Measurements from ENCODE around the gene FOXK1. TPM values are rescaled to one million over a fixed set of nuclear protein-coding genes. Genes with fewer than 3 reads are reported as not detected.

FOXK1 gene
- total RNA-seq, 2 donors from 2014 or later, result 29.6 to 30.8 TPM

DNA sequence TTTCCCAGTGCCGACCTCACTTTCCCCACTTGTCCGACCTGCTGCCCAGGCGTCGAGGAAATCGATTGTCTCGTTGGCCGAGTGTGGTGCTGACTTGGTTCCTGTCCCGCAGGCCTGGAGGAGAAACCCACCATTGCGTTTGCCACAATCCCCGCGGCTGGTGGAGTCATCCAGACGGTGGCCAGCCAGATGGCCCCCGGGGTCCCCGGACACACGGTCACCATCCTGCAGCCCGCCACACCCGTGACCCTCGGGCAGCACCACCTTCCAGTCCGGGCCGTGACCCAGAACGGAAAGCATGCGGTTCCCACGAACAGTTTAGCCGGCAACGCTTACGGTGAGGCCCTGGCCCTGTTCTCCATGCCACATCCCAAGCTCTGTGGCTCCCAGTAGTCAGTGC lies 78.9 kb downstream of the FOXK1 start:
- Histone ChIP-seq H3K27me3 (no peaks in the 10 kb centered on the region), H3K9me3 (no peaks in the 10 kb centered on the region), H3K27ac (no peak overlapping the region), H3K36me3 (peaks cover 8% of the 10 kb centered on the region), H3K9ac (ENCODE audit: low read depth in 2 of 2, low read length in 2 of 2) (no peak overlapping the region), H3K4me3 (no peak overlapping the region), H3K4me1 (no peaks in the 10 kb centered on the region)
- no peak for DNase-seq
- intact Hi-C loops (cut with DNase I), result no loop called here
- TF ChIP-seq, protein P1, sequence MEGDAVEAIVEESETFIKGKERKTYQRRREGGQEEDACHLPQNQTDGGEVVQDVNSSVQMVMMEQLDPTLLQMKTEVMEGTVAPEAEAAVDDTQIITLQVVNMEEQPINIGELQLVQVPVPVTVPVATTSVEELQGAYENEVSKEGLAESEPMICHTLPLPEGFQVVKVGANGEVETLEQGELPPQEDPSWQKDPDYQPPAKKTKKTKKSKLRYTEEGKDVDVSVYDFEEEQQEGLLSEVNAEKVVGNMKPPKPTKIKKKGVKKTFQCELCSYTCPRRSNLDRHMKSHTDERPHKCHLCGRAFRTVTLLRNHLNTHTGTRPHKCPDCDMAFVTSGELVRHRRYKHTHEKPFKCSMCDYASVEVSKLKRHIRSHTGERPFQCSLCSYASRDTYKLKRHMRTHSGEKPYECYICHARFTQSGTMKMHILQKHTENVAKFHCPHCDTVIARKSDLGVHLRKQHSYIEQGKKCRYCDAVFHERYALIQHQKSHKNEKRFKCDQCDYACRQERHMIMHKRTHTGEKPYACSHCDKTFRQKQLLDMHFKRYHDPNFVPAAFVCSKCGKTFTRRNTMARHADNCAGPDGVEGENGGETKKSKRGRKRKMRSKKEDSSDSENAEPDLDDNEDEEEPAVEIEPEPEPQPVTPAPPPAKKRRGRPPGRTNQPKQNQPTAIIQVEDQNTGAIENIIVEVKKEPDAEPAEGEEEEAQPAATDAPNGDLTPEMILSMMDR (IDR thresholded peaks at IDR 0.05), result no peak

DNA sequence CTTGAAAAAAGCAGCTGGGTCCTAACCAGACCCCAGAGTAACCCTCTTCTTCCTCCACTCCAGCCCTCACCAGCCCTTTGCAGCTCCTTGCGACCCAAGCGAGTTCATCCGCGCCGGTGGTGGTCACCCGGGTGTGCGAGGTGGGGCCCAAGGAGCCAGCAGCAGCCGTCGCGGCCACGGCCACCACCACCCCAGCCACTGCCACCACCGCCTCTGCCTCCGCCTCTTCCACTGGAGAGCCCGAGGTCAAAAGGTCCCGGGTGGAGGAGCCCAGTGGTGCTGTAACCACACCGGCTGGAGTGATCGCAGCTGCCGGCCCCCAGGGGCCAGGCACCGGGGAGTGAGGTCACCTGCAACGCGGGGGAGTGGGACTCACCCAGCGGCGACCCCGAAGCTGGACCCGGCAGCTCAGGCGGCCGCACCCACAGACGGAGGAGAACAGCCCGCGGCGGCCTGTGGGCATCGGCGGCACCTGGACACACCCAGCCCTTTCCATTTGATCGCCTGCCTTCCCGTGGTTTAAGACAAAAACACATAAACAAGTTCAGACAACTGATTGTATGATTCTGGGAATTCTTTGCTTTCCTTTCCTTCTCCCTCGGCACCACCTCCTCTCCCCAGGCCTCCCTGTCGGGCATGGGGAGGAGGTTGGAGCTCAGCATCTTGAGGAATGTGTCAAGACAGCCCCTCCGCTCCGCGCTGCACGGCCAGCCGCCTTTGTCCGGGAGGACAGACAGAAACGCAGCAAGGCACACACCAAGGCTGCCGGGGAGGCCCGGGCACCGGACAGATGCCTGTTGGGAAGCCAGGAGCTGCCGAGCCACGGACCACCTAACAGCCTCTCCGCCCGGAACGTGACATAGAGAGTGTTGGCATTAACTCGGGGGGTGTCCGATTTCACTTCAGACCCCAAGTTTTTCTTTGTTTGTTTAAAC lies 80.3 kb downstream of the FOXK1 start:
- H3K9me3 ChIP-seq, result no peaks in the 10 kb centered on the region
- DNase-seq, result no peak
- H3K4me3 ChIP-seq, result no peak overlapping the region
- no peak overlapping the region for H3K27ac ChIP-seq
- TF ChIP-seq, protein P1 (IDR thresholded peaks at IDR 0.05), result no peak
- H3K36me3 ChIP-seq, result peaks cover 5% of the 10 kb centered on the region
- H3K9ac ChIP-seq (ENCODE audit: low read depth in 2 of 2, low read length in 2 of 2), result no peak overlapping the region
- no peaks in the 10 kb centered on the region for H3K27me3 ChIP-seq
- no peaks in the 10 kb centered on the region for H3K4me1 ChIP-seq
- intact Hi-C loops (cut with DNase I), result no loop called here

DNA sequence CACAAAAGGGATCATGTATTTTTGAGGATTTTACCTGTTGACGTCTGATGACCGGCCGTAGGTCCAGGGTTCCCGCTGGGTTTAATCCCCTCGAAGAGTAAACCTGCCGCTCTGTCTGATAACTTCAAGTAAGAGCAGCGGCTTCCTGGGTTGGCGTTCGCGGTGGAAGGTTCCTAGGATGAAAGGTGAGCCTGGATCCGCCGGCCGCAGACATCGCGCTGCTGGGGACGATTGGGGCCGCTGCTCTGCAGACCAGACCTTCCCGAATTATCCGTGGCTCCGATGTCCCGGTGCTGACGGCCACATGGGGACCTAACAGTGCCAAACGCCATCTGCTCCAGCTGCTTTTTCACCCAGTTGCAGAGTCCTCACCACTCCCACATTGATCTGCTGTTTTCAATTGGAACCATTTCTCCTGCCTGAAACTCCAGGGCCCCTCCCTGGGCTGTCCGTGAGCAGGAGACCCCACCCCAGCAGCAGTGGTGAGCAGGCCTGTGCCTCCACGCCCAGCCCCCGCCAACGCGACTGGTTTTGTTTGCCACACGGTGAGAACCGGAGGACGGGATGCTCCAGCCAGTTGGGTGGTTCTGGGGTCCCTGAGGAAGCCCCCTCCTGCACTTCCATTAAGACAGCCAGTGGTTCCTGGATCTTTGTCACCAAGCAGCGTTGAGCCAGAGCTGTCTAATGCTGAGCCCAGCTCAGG lies 81.1 kb downstream of the FOXK1 start:
- TF ChIP-seq, protein P1 (IDR thresholded peaks at IDR 0.05), result no peak
- no peak overlapping the region for H3K9ac ChIP-seq (ENCODE audit: low read depth in 2 of 2, low read length in 2 of 2)
- no peaks in the 10 kb centered on the region for H3K4me1 ChIP-seq
- peaks cover 5% of the 10 kb centered on the region for H3K36me3 ChIP-seq
- DNase-seq, result no peak
- intact Hi-C loops (cut with DNase I), result no loop called here
- H3K27me3 ChIP-seq, result no peaks in the 10 kb centered on the region
- H3K4me3 ChIP-seq, result no peak overlapping the region
- no peaks in the 10 kb centered on the region for H3K9me3 ChIP-seq
- no peak overlapping the region for H3K27ac ChIP-seq

DNA sequence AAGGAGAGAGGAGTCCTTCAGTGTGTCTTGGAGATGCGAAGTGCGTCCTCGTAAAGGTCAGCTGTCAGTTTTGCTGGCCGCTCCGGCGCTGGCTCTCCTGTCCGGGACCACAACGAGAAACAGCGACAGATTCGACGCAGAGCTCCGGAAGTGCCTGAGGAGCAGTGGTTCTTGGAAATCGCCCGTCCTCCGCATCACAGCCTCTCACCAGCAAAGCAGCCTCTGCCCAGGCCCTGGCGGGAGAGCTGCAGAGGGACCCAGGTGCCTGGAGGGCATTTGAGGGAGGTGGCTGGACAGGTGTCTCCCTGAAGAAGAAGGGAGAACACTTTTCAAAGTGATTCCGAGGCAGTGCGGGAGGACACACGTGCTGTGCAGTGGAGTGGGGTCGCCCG lies 81.7 kb downstream of the FOXK1 start:
- Histone ChIP-seq H3K4me3 (no peak overlapping the region), H3K27ac (no peak overlapping the region), H3K27me3 (no peaks in the 10 kb centered on the region), H3K9me3 (no peaks in the 10 kb centered on the region), H3K36me3 (peaks cover 5% of the 10 kb centered on the region), H3K9ac (ENCODE audit: low read depth in 2 of 2, low read length in 2 of 2) (no peak overlapping the region), H3K4me1 (no peaks in the 10 kb centered on the region)
- DNase-seq, result no peak
- intact Hi-C loops (cut with DNase I), result no loop called here
- TF ChIP-seq, protein P1 (IDR thresholded peaks at IDR 0.05), result no peak

DNA sequence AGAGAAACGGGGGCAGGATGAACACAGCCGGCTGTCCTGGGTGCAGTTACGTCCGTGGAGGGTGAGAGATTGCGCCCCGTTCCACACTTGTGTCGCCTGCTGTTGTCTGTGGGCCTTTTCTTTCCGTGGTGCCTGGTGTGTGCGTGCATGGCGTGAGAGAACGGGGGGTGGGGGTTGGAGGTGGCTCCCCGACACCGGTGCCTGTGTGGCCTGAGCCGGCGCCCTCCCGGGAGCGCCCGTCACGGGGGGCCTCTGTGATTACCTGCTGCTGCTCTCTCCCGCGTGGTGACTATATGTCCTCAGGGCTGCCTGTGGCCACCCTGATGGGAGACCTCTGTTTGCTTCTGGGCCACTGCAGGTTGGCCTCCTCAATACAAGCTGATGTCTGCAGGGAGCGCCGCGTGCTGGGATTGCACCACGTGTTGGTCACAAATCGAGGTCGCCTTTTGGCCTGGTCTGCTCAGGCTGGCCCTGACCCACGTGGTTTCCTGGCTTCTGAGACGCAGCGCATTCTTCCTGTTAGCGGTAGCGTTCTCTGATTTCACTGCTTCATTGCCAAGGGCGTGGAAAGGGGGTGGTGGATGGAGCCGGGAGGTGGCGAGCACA lies 82.4 kb downstream of the FOXK1 start:
- Histone ChIP-seq H3K4me1 (no peaks in the 10 kb centered on the region), H3K27me3 (no peaks in the 10 kb centered on the region), H3K9me3 (no peaks in the 10 kb centered on the region), H3K36me3 (peaks cover 5% of the 10 kb centered on the region), H3K4me3 (no peak overlapping the region), H3K27ac (no peak overlapping the region), H3K9ac (ENCODE audit: low read depth in 2 of 2, low read length in 2 of 2) (no peak overlapping the region)
- no peak for DNase-seq
- intact Hi-C loops (cut with DNase I), result no loop called here
- TF ChIP-seq, protein P1 (IDR thresholded peaks at IDR 0.05), result no peak

All from colonic mucosa (tissue), 4 donors.